Duodenal mucosa (tissue), 2 donors: Measurements from ENCODE around the gene DCT.
"Not testable (repeated sequence)": the region's sequence is repeated elsewhere in the genome, so short reads cannot be mapped to it uniquely, and the experiment has no call there.

Experiments
- H3K27ac ChIP-seq: one replicate; pipeline ENCODE4 v1.7.0; 2013; ENCODE audit warnings: low read depth, low read length
- H3K27me3 ChIP-seq, 2 donors: one replicate each; pipeline ENCODE4 v1.7.0; 2013; ENCODE audit warnings: low read length in 2 of 2, control low read depth in 1 of 2; ENCODE audit not compliant: insufficient read depth in 2 of 2, control insufficient read depth in 1 of 2
- H3K36me3 ChIP-seq, 2 donors: one replicate each; pipeline ENCODE4 v1.7.0; 2013; ENCODE audit warnings: low read length in 2 of 2, control low read depth in 1 of 2; ENCODE audit not compliant: insufficient read depth in 2 of 2, control insufficient read depth in 1 of 2
- H3K4me1 ChIP-seq, 2 donors: one replicate each; pipeline ENCODE4 v1.7.0; 2013; ENCODE audit warnings: low read length in 2 of 2, control low read depth in 1 of 2; ENCODE audit not compliant: insufficient read depth in 2 of 2, control insufficient read depth in 1 of 2
- H3K4me3 ChIP-seq, 2 donors: one replicate each; pipeline ENCODE4 v1.7.0; 2013; ENCODE audit warnings: low read length in 2 of 2, low read depth in 1 of 2
- H3K9ac ChIP-seq, 2 donors: one replicate each; pipeline ENCODE4 v1.7.0; 2013; ENCODE audit warnings: low read length in 2 of 2, low read depth in 1 of 2
- H3K9me3 ChIP-seq, 2 donors: one replicate each; pipeline ENCODE4 v1.7.0; 2013; ENCODE audit warnings: low read length in 2 of 2, control low read depth in 1 of 2; ENCODE audit not compliant: control insufficient read depth in 1 of 2

Gene DCT

DNA sequence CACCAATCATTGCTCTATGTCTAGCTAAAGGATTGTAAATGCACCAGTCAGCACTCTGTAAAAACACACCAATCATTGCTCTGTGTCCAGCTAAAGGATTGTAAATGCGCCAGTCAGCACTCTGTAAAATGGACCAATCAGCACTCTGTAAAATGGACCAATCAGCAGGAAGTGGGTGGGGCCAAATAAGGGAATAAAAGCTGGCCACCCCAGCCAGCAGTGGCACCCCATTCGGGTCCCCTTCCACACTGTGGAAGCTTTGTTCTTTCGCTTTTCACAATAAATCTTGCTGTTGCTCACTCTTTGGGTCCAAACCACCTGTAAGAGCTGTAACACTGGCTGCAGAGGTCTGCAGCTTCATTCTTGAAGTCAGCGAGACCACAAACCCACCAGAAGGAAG lies 19.3 kb upstream of the DCT start:
- H3K36me3 ChIP-seq, H3K4me1 ChIP-seq, H3K27me3 ChIP-seq, H3K27ac ChIP-seq, H3K4me3 ChIP-seq, H3K9ac ChIP-seq, H3K9me3 ChIP-seq: not testable (repeated sequence)

DNA sequence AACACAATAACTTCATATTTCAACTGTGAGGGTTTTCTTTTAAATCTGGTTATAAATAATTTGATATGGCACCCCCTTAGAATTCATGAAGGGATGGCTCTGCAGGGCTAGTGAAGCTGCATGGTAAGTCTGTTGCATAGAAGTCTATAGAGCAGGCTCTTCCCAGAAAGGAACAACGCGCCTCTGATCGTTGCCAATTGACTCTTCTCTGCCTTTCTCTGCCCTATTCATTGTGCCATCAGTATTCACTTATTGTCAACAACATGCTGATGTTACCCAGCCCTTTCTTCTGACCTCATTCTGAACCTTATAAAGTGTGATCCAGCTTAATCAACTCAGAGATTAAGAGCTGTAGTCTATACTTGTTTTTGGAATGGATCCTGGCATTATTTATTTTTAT lies 16.3 kb upstream of the DCT start:
- Histone ChIP-seq H3K36me3 (no peaks in the 10 kb centered on the region), H3K27me3 (no peaks in the 10 kb centered on the region), H3K4me1 (no peaks in the 10 kb centered on the region), H3K27ac (no peak overlapping the region), H3K9me3 (peaks cover 0 to 4% of the 10 kb centered on the region in 2 donors), H3K4me3 (no peak overlapping the region), H3K9ac (no peak overlapping the region)

DNA sequence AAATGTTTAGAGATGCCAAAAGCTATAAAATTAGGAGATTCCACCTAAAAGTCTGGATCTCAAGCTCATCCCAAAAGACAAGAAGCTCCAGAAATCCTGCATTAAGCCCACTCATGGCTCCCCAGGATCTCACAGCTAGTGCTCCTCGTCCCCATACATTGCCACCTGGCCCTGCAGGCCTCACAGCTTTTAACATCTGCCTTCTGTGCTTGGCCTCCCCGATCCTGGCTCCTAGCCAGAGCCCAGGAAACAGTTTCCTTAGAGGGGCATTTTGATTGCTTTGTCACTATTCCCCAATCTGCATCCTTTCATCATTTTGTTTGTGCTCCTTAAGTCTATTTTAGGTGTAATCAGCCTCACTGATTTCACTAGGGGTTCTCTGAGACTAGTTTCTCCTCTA lies 14.5 kb upstream of the DCT start:
- Histone ChIP-seq H3K27ac (no peak overlapping the region), H3K4me3 (no peak overlapping the region), H3K36me3 (no peaks in the 10 kb centered on the region), H3K9me3 (peaks cover 0 to 4% of the 10 kb centered on the region in 2 donors), H3K9ac (no peak overlapping the region), H3K27me3 (no peaks in the 10 kb centered on the region), H3K4me1 (no peaks in the 10 kb centered on the region)

DNA sequence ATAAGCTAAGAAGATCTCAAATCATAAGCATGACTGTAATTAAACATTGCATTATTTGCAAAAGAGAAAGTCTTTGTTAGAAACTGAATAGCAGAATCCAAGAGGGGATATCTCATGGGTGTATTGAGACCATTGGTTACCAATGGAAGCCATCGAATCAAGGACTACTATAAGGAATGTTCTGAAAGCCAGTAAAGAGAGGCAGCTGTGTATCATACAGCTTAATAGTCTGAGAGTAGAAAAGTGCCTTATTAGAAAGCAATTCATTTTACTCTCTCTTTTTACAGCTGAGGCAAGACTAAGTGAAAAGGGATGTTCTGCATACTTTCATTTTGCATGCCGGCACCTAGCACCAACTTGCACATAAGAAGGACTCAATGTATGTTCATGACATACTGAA lies 7.6 kb upstream of the DCT start:
- Histone ChIP-seq H3K27ac (no peak overlapping the region), H3K9me3 (no peaks in the 10 kb centered on the region), H3K27me3 (peaks cover 0 to 4% of the 10 kb centered on the region in 2 donors), H3K4me1 (no peaks in the 10 kb centered on the region), H3K4me3 (no peak overlapping the region), H3K9ac (no peak overlapping the region), H3K36me3 (no peaks in the 10 kb centered on the region)

DNA sequence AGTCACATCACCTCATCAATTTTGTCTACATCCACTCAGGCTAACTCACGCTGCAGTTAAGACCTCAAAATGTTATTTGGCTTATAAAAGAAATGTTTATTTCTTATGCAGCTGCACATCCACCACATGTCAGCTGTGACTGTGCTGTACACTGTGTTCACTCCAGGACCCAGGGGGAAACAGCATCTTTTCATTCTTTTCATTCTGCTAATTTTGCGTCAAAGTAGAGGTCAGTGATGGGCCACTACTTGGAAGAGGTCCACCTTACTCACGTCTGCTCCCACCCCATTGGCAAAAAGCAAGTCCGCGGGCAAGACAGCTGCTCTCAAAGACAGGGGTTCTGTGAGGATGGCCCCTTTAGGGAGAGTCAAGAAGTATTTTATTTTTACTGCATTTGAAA lies 4.5 kb upstream of the DCT start:
- H3K4me1 ChIP-seq: no peaks in the 10 kb centered on the region
- H3K4me3 ChIP-seq: no peak overlapping the region
- H3K9ac ChIP-seq: no peak overlapping the region
- H3K9me3 ChIP-seq: no peaks in the 10 kb centered on the region
- H3K36me3 ChIP-seq: no peaks in the 10 kb centered on the region
- H3K27me3 ChIP-seq: peaks cover 0 to 4% of the 10 kb centered on the region in 2 donors
- H3K27ac ChIP-seq: no peak overlapping the region

DNA sequence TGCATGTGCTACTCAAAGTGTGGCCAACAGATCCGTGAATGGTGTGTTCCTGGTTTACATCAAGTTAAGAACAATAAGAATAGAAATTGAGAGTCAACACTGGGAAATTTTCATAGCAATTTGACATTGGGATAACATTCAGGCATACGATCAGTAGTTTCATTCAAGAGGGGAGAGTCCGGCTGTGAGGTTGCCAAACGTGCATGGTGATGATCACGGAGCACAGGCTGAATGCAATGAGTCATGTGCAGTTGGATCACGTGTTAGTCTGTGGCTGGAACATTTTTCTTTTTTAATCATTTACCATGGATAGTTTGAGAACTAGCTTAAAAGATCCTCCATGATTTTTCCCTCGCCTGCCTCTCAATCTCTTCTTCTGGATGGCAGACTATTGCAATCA lies 2.5 kb upstream of the DCT start:
- Histone ChIP-seq H3K27ac (no peak overlapping the region), H3K4me3 (no peak overlapping the region), H3K27me3 (no peaks in the 10 kb centered on the region), H3K9me3 (no peaks in the 10 kb centered on the region), H3K4me1 (no peaks in the 10 kb centered on the region), H3K36me3 (no peaks in the 10 kb centered on the region), H3K9ac (no peak overlapping the region)

DNA sequence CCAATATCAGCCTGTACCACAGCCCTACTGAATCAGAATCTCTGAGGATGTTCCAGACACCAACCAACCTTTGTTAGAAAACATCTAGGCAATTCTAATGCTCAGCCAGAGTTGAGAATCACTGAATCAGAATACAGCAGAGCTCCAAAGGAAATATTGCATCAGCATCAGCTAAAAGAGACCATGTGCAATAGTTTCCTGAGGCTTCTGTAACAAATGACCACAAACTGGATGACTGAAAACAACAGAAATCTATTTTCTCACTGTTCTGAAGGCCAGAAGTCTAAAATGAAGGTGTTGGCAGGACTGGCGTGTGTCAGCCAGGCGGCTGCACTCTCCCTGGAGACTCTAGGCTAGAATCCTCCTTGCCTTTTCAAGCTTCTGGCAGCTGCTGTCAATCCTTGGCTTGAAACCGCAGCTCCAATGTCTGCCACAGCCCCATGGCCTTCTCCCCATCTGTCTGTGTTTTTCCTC lies 1.2 kb upstream of the DCT start:
- Histone ChIP-seq H3K27me3 (no peaks in the 10 kb centered on the region), H3K9me3 (no peaks in the 10 kb centered on the region), H3K27ac (no peak overlapping the region), H3K4me1 (no peaks in the 10 kb centered on the region), H3K9ac (no peak overlapping the region), H3K36me3 (no peaks in the 10 kb centered on the region), H3K4me3 (no peak overlapping the region)

DNA sequence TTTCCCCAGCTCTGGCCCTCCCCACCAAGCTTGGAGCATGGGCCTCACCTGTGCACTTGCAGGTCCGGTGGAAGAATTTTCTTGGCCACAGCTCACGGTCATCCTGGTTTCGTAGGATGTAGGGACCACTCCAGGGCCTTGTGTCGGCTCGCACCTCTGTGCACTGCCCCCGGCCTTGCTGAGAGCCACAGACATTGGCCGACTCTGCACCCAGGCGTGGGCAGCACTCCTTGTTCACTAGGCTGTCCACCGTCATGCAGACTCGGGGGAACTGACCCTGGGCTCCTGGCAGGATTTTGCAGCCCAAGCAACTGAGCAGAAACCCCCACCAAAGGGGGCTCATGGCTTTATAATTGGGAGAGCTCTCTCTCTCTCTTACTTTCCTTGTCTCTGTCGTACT lies 569 bp downstream of the DCT start:
- H3K9ac ChIP-seq: no peak overlapping the region
- H3K4me3 ChIP-seq: no peak overlapping the region
- no peaks in the 10 kb centered on the region for H3K27me3 ChIP-seq
- H3K4me1 ChIP-seq: no peaks in the 10 kb centered on the region
- H3K27ac ChIP-seq: no peak overlapping the region
- H3K36me3 ChIP-seq: no peaks in the 10 kb centered on the region
- no peaks in the 10 kb centered on the region for H3K9me3 ChIP-seq

DNA sequence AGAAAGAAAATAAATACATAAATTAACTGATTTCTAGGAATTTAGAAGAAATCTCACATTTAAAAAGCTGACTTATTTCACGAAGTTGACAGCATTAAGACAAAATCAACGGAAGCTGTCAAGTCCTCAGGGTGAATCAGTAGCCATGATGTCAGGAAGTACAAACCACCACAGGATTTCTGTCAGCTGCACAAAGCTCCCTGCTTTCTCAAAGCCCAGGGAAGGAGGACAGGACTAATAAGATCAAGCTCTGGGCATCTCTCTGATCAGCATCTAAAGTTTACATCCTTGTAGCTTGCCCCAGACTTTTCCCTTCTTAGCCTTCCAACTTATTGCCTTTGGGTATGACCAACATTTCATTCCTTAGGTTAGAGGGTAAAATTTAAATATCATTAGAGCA lies 9.4 kb downstream of the DCT start:
- no peaks in the 10 kb centered on the region for H3K4me1 ChIP-seq
- H3K9ac ChIP-seq: no peak overlapping the region
- no peak overlapping the region for H3K27ac ChIP-seq
- H3K27me3 ChIP-seq: no peaks in the 10 kb centered on the region
- H3K4me3 ChIP-seq: no peak overlapping the region
- H3K9me3 ChIP-seq: no peaks in the 10 kb centered on the region
- H3K36me3 ChIP-seq: no peaks in the 10 kb centered on the region

DNA sequence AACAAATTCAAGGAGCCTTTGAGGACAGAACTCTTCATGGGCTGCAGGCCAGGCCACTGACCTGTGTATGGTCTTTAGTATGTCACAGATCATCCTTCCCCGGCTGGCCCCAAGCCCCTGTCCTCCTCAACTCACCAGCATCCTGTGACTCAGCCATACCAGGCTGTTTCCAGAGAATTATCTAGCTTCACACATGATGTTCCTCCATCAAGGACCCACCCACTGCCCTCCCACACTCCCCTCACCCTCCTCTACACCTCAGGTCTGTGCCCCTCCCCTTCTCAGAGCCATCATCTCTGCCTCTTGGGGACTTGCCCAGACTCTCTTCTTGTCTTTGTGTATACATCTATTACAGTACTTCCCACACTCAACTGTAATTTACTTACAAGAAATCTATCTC lies 14.7 kb downstream of the DCT start:
- H3K27ac ChIP-seq: no peak overlapping the region
- H3K4me3 ChIP-seq: no peak overlapping the region
- no peaks in the 10 kb centered on the region for H3K9me3 ChIP-seq
- H3K36me3 ChIP-seq: no peaks in the 10 kb centered on the region
- H3K9ac ChIP-seq: no peak overlapping the region
- H3K4me1 ChIP-seq: no peaks in the 10 kb centered on the region
- H3K27me3 ChIP-seq: no peaks in the 10 kb centered on the region

DNA sequence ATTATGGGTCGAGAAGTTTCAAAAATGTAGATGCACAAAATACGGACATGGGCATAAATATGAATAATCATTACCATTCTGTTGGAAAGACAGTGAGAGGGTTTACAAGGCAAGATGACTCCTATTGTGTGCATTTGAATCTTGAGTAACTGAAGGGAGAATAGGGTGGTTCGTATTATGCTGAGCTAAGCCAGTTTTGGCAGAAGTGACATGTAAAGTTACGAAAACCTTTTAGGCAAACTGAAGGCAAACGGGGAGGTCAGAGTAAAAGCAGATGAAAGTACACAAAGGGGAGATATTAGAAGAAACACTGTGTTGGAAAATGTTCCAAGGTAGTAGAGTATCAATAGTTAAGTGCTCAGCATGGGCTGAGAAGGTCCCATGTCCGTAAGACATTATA lies 16.8 kb downstream of the DCT start:
- no peak overlapping the region for H3K9ac ChIP-seq
- no peak overlapping the region for H3K27ac ChIP-seq
- no peaks in the 10 kb centered on the region for H3K4me1 ChIP-seq
- no peaks in the 10 kb centered on the region for H3K36me3 ChIP-seq
- H3K27me3 ChIP-seq: no peaks in the 10 kb centered on the region
- H3K9me3 ChIP-seq: no peaks in the 10 kb centered on the region
- H3K4me3 ChIP-seq: no peak overlapping the region
